B cell (primary cell): ENCODE data around the gene AHCY.

Experiments
- CTCF ChIP-seq: fragments of 200-600 bp; IDR thresholded peaks from one replicate; pipeline ENCODE4 v1.8.0; 2022; ENCODE audit warnings: antibody characterized with exemption, mild to moderate bottlenecking
- EZH2 ChIP-seq: IDR thresholded peaks from 2 replicates; pipeline ENCODE4 v1.6.1; 2012; ENCODE audit warnings: borderline replicate concordance, low read depth, mild to moderate bottlenecking, moderate library complexity, low read length; ENCODE audit not compliant: insufficient read depth, poor library complexity, severe bottlenecking

- TF ChIP-seq CTCF: no peak
- no peak for TF ChIP-seq EZH2
Observed at GRCh38 chr20:34285450-34285849, 17.7 kb downstream of the AHCY start.
